ENCODE measurements around the gene FLG.
"Not testable (repeated sequence)": the region's sequence is repeated elsewhere in the genome, so short reads cannot be mapped to it uniquely, and the experiment has no call there.

FLG gene

GRCh38 chr1:152313319-152313801 lies 11.7 kb downstream of the FLG start:
- H3K4me3 ChIP-seq, result no peak overlapping the region
- 0 out of 2 replicates have a peak, but pooled peaks cover 6% of the 10 kb centered on the region for H3K27me3 ChIP-seq (ENCODE audit: low read depth)
- no peaks in the 10 kb centered on the region for H3K4me1 ChIP-seq
- DNase-seq (ENCODE audit: low spot score in 2 of 2), result no peak
- H3K36me3 ChIP-seq (replicated peaks), result no peaks in the 10 kb centered on the region
- H3K9me3 ChIP-seq, result no peaks in the 10 kb centered on the region
- in situ Hi-C loops (cut with MboI; ENCODE audit: low sequenced_read_pairs), result no loop called here

- H3K4me1 ChIP-seq; H3K9me3 ChIP-seq; H3K4me3 ChIP-seq; H3K36me3 ChIP-seq (replicated peaks); in situ Hi-C loops (cut with MboI; ENCODE audit: low sequenced_read_pairs); H3K27me3 ChIP-seq (ENCODE audit: low read depth); DNase-seq (ENCODE audit: low spot score in 2 of 2): not testable (repeated sequence)
Measured at GRCh38 chr1:152312169-152312568, 12.9 kb downstream of the FLG start.

GRCh38 chr1:152309955-152310354 lies 15.1 kb downstream of the FLG start:
- Histone ChIP-seq H3K4me3 (no peak overlapping the region), H3K36me3 (replicated peaks) (no peaks in the 10 kb centered on the region), H3K4me1 (no peaks in the 10 kb centered on the region), H3K27me3 (ENCODE audit: low read depth) (no peaks in the 10 kb centered on the region), H3K9me3 (no peaks in the 10 kb centered on the region)
- no peak for DNase-seq (ENCODE audit: low spot score in 2 of 2)
- in situ Hi-C loops (cut with MboI; ENCODE audit: low sequenced_read_pairs), result no loop called here

GRCh38 chr1:152309320-152309901 lies 15.6 kb downstream of the FLG start:
- DNase-seq (ENCODE audit: low spot score in 2 of 2); H3K36me3 ChIP-seq (replicated peaks); H3K4me3 ChIP-seq; H3K27me3 ChIP-seq (ENCODE audit: low read depth); H3K4me1 ChIP-seq; H3K9me3 ChIP-seq; in situ Hi-C loops (cut with MboI; ENCODE audit: low sequenced_read_pairs): not testable (repeated sequence)

GRCh38 chr1:152308758-152309157 lies 16.3 kb downstream of the FLG start:
- DNase-seq (ENCODE audit: low spot score in 2 of 2); H3K27me3 ChIP-seq (ENCODE audit: low read depth); H3K9me3 ChIP-seq; in situ Hi-C loops (cut with MboI; ENCODE audit: low sequenced_read_pairs); H3K4me1 ChIP-seq; H3K36me3 ChIP-seq (replicated peaks); H3K4me3 ChIP-seq: not testable (repeated sequence)

- H3K9me3 ChIP-seq; H3K4me1 ChIP-seq; DNase-seq (ENCODE audit: low spot score in 2 of 2); H3K4me3 ChIP-seq; H3K36me3 ChIP-seq (replicated peaks); H3K27me3 ChIP-seq (ENCODE audit: low read depth); in situ Hi-C loops (cut with MboI; ENCODE audit: low sequenced_read_pairs): not testable (repeated sequence)
Measured at GRCh38 chr1:152307970-152308369, 17.1 kb downstream of the FLG start.

GRCh38 chr1:152306123-152306522 lies 18.9 kb downstream of the FLG start:
- in situ Hi-C loops (cut with MboI; ENCODE audit: low sequenced_read_pairs); H3K4me1 ChIP-seq; DNase-seq (ENCODE audit: low spot score in 2 of 2); H3K4me3 ChIP-seq; H3K36me3 ChIP-seq (replicated peaks); H3K9me3 ChIP-seq; H3K27me3 ChIP-seq (ENCODE audit: low read depth): not testable (repeated sequence)

GRCh38 chr1:152304773-152305172 lies 20.3 kb downstream of the FLG start:
- H3K4me3 ChIP-seq; DNase-seq (ENCODE audit: low spot score in 2 of 2); H3K27me3 ChIP-seq (ENCODE audit: low read depth); H3K36me3 ChIP-seq (replicated peaks); H3K9me3 ChIP-seq; H3K4me1 ChIP-seq; in situ Hi-C loops (cut with MboI; ENCODE audit: low sequenced_read_pairs): not testable (repeated sequence)

- H3K4me1 ChIP-seq; H3K9me3 ChIP-seq; DNase-seq (ENCODE audit: low spot score in 2 of 2); in situ Hi-C loops (cut with MboI; ENCODE audit: low sequenced_read_pairs); H3K27me3 ChIP-seq (ENCODE audit: low read depth); H3K36me3 ChIP-seq (replicated peaks); H3K4me3 ChIP-seq: not testable (repeated sequence)
Measured at GRCh38 chr1:152303139-152303872, 21.7 kb downstream of the FLG start.

- H3K36me3 ChIP-seq (replicated peaks); H3K4me3 ChIP-seq; H3K9me3 ChIP-seq; in situ Hi-C loops (cut with MboI; ENCODE audit: low sequenced_read_pairs); H3K4me1 ChIP-seq; DNase-seq (ENCODE audit: low spot score in 2 of 2); H3K27me3 ChIP-seq (ENCODE audit: low read depth): not testable (repeated sequence)
Measured at GRCh38 chr1:152256394-152256793, 68.6 kb downstream of the FLG start.
